GM19023 (cell line): ENCODE measurements around the gene CPNE9.
"Not testable (repeated sequence)": the region's sequence is repeated elsewhere in the genome, so short reads cannot be mapped to it uniquely, and the experiment has no call there.

Experiments used
- ATAC-seq: cut with Tn5 transposase; IDR thresholded peaks from one replicate; pipeline ENCODE4 v1.9.1; 2021; ENCODE audit warnings: mild to moderate bottlenecking, moderate library complexity; ENCODE audit not compliant: unreplicated experiment

The CPNE9 gene

GRCh38 chr3:9771007-9771406 is 67.4 kb downstream of the CPNE9 start:
- ATAC-seq: not testable (repeated sequence)

GRCh38 chr3:9776896-9777693 is 73.5 kb downstream of the CPNE9 start:
- ATAC-seq: no peak

GRCh38 chr3:9777694-9778021 is 74.0 kb downstream of the CPNE9 start:
- no peak for ATAC-seq

GRCh38 chr3:9778143-9779074 is 74.8 kb downstream of the CPNE9 start:
- no peak for ATAC-seq

GRCh38 chr3:9779075-9779593 is 75.5 kb downstream of the CPNE9 start:
- no peak for ATAC-seq
